OCI-LY3 (cell line): ENCODE data around the gene KIAA0930.

Experiments
- EZH2phosphoT487 ChIP-seq: fragments of 200-600 bp; shearing (Covaris generic); IDR thresholded peaks from 2 replicates; pipeline ENCODE4 v1.6.1; 2018; ENCODE audit warnings: antibody characterized with exemption, mixed run types, low read depth
- TF ChIP-seq, protein P1 (sequence below): fragments of 200-600, 300-600 bp; sonication (generic); IDR thresholded peaks from 2 replicates; pipeline ENCODE4 v1.5.1; 2014; ENCODE audit warnings: antibody characterized with exemption, low read length, low read depth

DNA sequence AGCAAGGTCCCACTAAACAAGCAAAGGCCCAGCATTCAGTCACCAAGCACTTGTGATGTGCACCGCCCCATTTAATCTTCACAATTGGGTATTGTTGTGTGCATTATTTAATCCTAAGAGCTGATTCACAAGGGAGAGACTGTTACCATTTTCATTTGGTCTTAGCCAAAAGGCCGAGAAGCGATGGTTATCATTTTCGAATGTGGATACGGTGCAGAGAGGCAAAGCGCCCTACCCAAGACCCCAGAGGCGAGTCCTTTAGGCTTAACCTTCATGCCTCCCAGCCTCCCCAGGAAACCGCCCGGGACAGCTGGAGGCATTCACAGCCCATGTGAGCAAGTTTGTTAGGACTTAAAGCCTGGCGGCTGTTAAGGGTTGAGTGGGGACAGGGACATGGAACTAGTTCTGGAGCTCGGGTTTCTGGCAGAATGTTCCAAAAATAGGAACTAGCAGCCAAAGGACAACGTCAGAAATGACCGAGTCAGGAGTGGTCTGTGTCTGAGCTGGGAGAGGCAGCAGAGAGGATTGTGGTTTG, 31.0 kb upstream of the KIAA0930 start:
- TF ChIP-seq, protein P1, sequence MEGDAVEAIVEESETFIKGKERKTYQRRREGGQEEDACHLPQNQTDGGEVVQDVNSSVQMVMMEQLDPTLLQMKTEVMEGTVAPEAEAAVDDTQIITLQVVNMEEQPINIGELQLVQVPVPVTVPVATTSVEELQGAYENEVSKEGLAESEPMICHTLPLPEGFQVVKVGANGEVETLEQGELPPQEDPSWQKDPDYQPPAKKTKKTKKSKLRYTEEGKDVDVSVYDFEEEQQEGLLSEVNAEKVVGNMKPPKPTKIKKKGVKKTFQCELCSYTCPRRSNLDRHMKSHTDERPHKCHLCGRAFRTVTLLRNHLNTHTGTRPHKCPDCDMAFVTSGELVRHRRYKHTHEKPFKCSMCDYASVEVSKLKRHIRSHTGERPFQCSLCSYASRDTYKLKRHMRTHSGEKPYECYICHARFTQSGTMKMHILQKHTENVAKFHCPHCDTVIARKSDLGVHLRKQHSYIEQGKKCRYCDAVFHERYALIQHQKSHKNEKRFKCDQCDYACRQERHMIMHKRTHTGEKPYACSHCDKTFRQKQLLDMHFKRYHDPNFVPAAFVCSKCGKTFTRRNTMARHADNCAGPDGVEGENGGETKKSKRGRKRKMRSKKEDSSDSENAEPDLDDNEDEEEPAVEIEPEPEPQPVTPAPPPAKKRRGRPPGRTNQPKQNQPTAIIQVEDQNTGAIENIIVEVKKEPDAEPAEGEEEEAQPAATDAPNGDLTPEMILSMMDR = no peak
- TF ChIP-seq EZH2phosphoT487 = no peak
